Right lobe of liver (tissue), 6 donors: ENCODE results near the gene ADAMTS2. TPM values are rescaled to one million over a fixed set of nuclear protein-coding genes. Genes with fewer than 3 reads are reported as not detected.

Source experiments
- ATAC-seq, 4 donors: fragments of 200-7000 bp; cut with Tn5 transposase; one replicate each; pipeline ENCODE4 v1.9.1; 2020; ENCODE audit warnings: mild to moderate bottlenecking in 4 of 4, moderate library complexity in 4 of 4
- DNase-seq, 3 donors: peaks; one replicate each; pipeline ENCODE4 v3.0.0-alpha.2; 2020
- H3K27ac ChIP-seq, 3 donors: fragments of 200-600 bp; one replicate each; pipeline ENCODE4 v1.8.0; 2022
- H3K27me3 ChIP-seq, 2 donors: fragments of 200-600 bp; one replicate each; pipeline ENCODE4 v1.8.0; 2022
- H3K36me3 ChIP-seq, 4 donors: fragments of 200-600 bp; sonication (generic) in 1 of 4; one replicate each; pipeline versions ENCODE4 v1.5.1 to v1.8.0; 2017 to 2022; ENCODE audit warnings: control low read depth in 1 of 4
- H3K4me1 ChIP-seq, 4 donors: fragments of 200-600 bp; sonication (generic) in 1 of 4; one replicate each; pipeline versions ENCODE4 v1.5.1 to v1.8.0; 2017 to 2022; ENCODE audit warnings: control low read depth in 1 of 4
- H3K4me3 ChIP-seq, 3 donors: fragments of 200-600 bp; one replicate each; pipeline ENCODE4 v1.8.0; 2022
- H3K9me3 ChIP-seq, 4 donors: fragments of 200-600 bp; sonication (generic) in 1 of 4; one replicate each; pipeline versions ENCODE4 v1.5.1 to v1.8.0; 2017 to 2022; ENCODE audit warnings: control low read depth in 1 of 4
- POLR2A ChIP-seq: fragments of 450-650 bp; IDR thresholded peaks from one replicate; pipeline ENCODE4 v1.6.1; 2017; ENCODE audit warnings: antibody characterized with exemption, mild to moderate bottlenecking
- WGBS: methylation state at CpG from one replicate; pipeline ENCODE4 v1.1.6; 2018; ENCODE audit warnings: low coverage, low lambda C conversion rate; ENCODE audit not compliant: insufficient coverage; ENCODE audit errors: missing lambda C conversion rate; 5-methylcytosine and 5-hydroxymethylcytosine counted together
- intact Hi-C, 2 donors: fragments of 100-400 bp; cut with DNase I; formaldehyde crosslinking; loops; one replicate each; pipeline versions ENCODE4 v1.11.2 to v1.14.1; 2022
- total RNA-seq, 6 experiments: library from RNA; depleted of rRNA in 2 of 6; stranded (reverse); fragments of >200 nt in 2 of 6; fragmentation: NEBNext Ultra II Directional in 3 of 6; extraction: Animal tissue kit (Norgen Biotek cat#: 25700) in 3 of 6; gene quantifications; one replicate each; pipeline versions ENCODE4 v1.1.0 to v1.2.4, GENCODE V29; 2016 to 2023
- TF ChIP-seq, protein P1 (sequence below), 4 donors: fragments of 200-600 bp in 3 of 4; fragments of 450-650 bp in 1 of 4; IDR thresholded peaks; one replicate each; pipeline versions ENCODE4 v1.5.1 to v1.8.0; 2016 to 2022; ENCODE audit warnings: antibody characterized with exemption in 4 of 4, mild to moderate bottlenecking in 2 of 4
- donor health status: DM: no; HTN: yes; CAD: no.
- donor health status: DM: no; HTN: no; CAD: no.
- donor health status: DM: no; HTN: no; CAD: no.
- donor health status: DM: no; HTN: yes; CAD: no.
- donor health status: DM: no; HTN: yes; CAD: no.

The ADAMTS2 gene
- total RNA-seq, 6 experiments from 2014 or later = 6.3 to 18.9 (median 13.5) TPM

DNA sequence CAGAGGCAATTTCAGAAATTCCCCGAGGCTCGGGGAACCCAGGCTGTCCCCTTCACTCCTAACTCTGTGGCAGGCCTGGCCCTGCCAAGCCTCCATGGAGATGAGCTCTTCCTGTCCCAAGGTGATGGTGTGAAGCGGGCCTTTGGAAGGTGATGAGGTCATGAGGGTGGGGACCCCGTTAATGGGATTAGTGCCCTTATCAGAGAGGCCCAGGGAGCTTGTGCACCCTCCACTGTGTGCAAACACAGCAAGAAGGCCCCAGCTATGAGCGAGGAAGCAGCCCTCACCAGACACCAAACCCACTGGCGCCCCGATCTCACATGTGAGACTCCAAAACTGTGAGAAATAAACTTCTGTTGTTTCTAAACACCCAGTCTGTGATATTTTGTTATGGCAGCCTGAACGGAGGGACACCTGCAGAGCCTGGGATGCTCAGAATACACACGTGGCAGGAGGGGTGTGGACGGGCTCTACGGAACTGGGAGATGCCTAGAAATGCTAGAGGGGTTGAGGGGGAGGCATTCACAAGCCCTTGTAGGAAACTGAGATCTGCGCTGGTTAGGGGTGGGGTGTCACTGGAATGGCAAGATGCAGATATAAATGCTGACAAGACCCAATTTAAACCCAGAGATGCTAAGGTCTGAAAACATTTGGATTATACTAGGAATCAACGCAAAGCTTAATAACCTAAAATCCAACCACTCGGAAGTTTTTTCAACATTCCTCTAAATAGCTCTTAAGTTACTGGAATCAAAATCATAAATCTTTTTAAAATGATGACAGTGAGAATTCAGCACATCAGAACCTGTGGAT is 46.9 kb downstream of the ADAMTS2 start:
- peak in 1 of 3 donors; percentile 0 for DNase-seq
- intact Hi-C loops = no loop called here
- no peak overlapping the region for H3K4me3 ChIP-seq

GRCh38 chr5:179297486-179298180 is 47.6 kb downstream of the ADAMTS2 start:
- Histone ChIP-seq H3K27me3 (no peaks in the 10 kb centered on the region), H3K36me3 (no peaks in the 10 kb centered on the region), H3K4me3 (no peak overlapping the region), H3K27ac (no peak overlapping the region), H3K9me3 (no peaks in the 10 kb centered on the region), H3K4me1 (no peaks in the 10 kb centered on the region)
- TF ChIP-seq, protein P1, sequence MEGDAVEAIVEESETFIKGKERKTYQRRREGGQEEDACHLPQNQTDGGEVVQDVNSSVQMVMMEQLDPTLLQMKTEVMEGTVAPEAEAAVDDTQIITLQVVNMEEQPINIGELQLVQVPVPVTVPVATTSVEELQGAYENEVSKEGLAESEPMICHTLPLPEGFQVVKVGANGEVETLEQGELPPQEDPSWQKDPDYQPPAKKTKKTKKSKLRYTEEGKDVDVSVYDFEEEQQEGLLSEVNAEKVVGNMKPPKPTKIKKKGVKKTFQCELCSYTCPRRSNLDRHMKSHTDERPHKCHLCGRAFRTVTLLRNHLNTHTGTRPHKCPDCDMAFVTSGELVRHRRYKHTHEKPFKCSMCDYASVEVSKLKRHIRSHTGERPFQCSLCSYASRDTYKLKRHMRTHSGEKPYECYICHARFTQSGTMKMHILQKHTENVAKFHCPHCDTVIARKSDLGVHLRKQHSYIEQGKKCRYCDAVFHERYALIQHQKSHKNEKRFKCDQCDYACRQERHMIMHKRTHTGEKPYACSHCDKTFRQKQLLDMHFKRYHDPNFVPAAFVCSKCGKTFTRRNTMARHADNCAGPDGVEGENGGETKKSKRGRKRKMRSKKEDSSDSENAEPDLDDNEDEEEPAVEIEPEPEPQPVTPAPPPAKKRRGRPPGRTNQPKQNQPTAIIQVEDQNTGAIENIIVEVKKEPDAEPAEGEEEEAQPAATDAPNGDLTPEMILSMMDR (IDR thresholded peaks at IDR 0.05) = no peak
- no peak for TF ChIP-seq POLR2A
- 61% methylated on average over 11 of the region's 16 CpGs for WGBS
- DNase-seq (peak in 2 of 3 donors; percentile 13 to 50), ATAC-seq (no peak)
- intact Hi-C loops = no loop called here

More for the DNA sequence above, 46.9 kb downstream of the ADAMTS2 start:
- Histone ChIP-seq H3K36me3 (no peaks in the 10 kb centered on the region), H3K4me1 (no peaks in the 10 kb centered on the region), H3K9me3 (no peaks in the 10 kb centered on the region), H3K27ac (no peak overlapping the region), H3K27me3 (no peaks in the 10 kb centered on the region)
- TF ChIP-seq, protein P1 (IDR thresholded peaks at IDR 0.05) = no peak
- TF ChIP-seq POLR2A = no peak
- no peak for ATAC-seq
- WGBS = 71% methylated on average over 10 of the region's 14 CpGs

- H3K27ac ChIP-seq = no peak overlapping the region
- WGBS = 66% methylated on average over 5 of the region's 10 CpGs
- intact Hi-C loops = no loop called here
Measured at GRCh38 chr5:179297026-179297425, 48.2 kb downstream of the ADAMTS2 start.

GRCh38 chr5:179296150-179296821 is 49.0 kb downstream of the ADAMTS2 start:
- peak in 2 of 3 donors; percentile 10 to 45 for DNase-seq
- Histone ChIP-seq H3K9me3 (no peaks in the 10 kb centered on the region), H3K36me3 (no peaks in the 10 kb centered on the region), H3K27me3 (no peaks in the 10 kb centered on the region), H3K4me1 (no peaks in the 10 kb centered on the region), H3K27ac (no peak overlapping the region), H3K4me3 (no peak overlapping the region)
- no peak for ATAC-seq
- TF ChIP-seq POLR2A = no peak
- TF ChIP-seq, protein P1 (IDR thresholded peaks at IDR 0.05) = no peak
- intact Hi-C loops = no loop called here
- 66% methylated on average over 17 of the region's 22 CpGs for WGBS

More at GRCh38 chr5:179297026-179297425, 48.2 kb downstream of the ADAMTS2 start:
- Histone ChIP-seq H3K4me1 (no peaks in the 10 kb centered on the region), H3K27me3 (no peaks in the 10 kb centered on the region), H3K9me3 (no peaks in the 10 kb centered on the region), H3K4me3 (no peak overlapping the region), H3K36me3 (no peaks in the 10 kb centered on the region)
- ATAC-seq (no peak), DNase-seq (peak in 1 of 3 donors; percentile 2)
- TF ChIP-seq, protein P1 (IDR thresholded peaks at IDR 0.05) = no peak
- TF ChIP-seq POLR2A = no peak
